ENCODE data around the gene AGAP3. TPM values are rescaled to one million over a fixed set of nuclear protein-coding genes. Genes with fewer than 3 reads are reported as not detected.

The AGAP3 gene
- total and polyA plus RNA-seq, 2 of the 4 experiments (the other 2 are of a cell fraction), result 35.3 to 93.9 TPM

GRCh38 chr7:151060113-151060415 is 26.2 kb upstream of the AGAP3 start:
- WGBS, 2 experiments (ENCODE audit: extremely low coverage in 2 of 2, insufficient read length in 1 of 2), result no CpG with 5 or more reads among the region's 17 CpGs
- Histone ChIP-seq H3K4me1 (ENCODE audit: control insufficient read depth, insufficient read depth, low read length) (peaks cover 43% of the 10 kb centered on the region), H3K23ac (ENCODE audit: low read depth, low read length) (peak overlapping the region; percentile 87; the same call in 1 of the 2 replicates), H4K5ac (ENCODE audit: low read depth, low read length) (peak overlapping the region; percentile 26; the same call in 1 of the 2 replicates), H3K9ac (ENCODE audit: low read depth, low read length) (peak overlapping the region; percentile 84), H3K4me3 (ENCODE audit: insufficient read depth, low read depth, low read length) (peak overlapping the region; percentile 94), H4K8ac (ENCODE audit: low read depth in 2 of 2, low read length in 2 of 2) (peak overlapping the region in 1 of 2 experiments; percentile 56; a peak in 2 of 4 replicates), H2BK120ac (ENCODE audit: low read depth, low read length) (peak overlapping the region; percentile 48; the same call in 1 of the 2 replicates), H2AK9ac (replicated peaks; ENCODE audit: low read depth, low read length, poor library complexity) (peak overlapping the region; percentile 100), H3K27ac (ENCODE audit: insufficient read depth, low read length) (peak overlapping the region; percentile 97), H3K9me3 (ENCODE audit: control insufficient read depth, insufficient read depth, low read length) (no peaks in the 10 kb centered on the region), H3K4me2 (ENCODE audit: low read depth, low read length) (peak overlapping the region; percentile 99), H2BK20ac (ENCODE audit: low read depth, low read length) (no peak overlapping the region), H3K27me3 (ENCODE audit: control insufficient read depth, insufficient read depth, low read length) (no peaks in the 10 kb centered on the region), H4K20me1 (ENCODE audit: insufficient read depth, low read length) (peaks cover 28% of the 10 kb centered on the region), H4K91ac (ENCODE audit: insufficient read depth, low read depth, low read length) (peak overlapping the region; percentile 56), H3K9me1 (ENCODE audit: insufficient read depth, low read length) (peaks cover 12% of the 10 kb centered on the region; the same call in 1 of the 2 replicates), H3K79me1 (ENCODE audit: low read depth in 1 of 2, low read length in 2 of 2) (peaks cover 24 to 68% of the 10 kb centered on the region in 2 experiments), H3K18ac (ENCODE audit: low read depth, low read length) (peak overlapping the region; percentile 22; the same call in 1 of the 2 replicates), H3K36me3 (ENCODE audit: control insufficient read depth, insufficient read depth, low read length) (peaks cover 8% of the 10 kb centered on the region), H3K4ac (ENCODE audit: low read depth, low read length) (peak overlapping the region; percentile 66), H2BK15ac (ENCODE audit: low read depth, low read length) (0 out of 3 replicates have a peak overlapping the region, but pooled peaks have one; percentile 15), H3K14ac (replicated peaks; ENCODE audit: low read depth, low read length) (peak overlapping the region; percentile 81), H3K56ac (ENCODE audit: extremely low read depth, insufficient read depth, low read length) (peak overlapping the region; percentile 87), H2AFZ (replicated peaks; ENCODE audit: low read length, poor library complexity) (peak overlapping the region; percentile 95), H2AK5ac (ENCODE audit: low read depth, low read length) (peak overlapping the region; percentile 96), H2BK5ac (ENCODE audit: low read depth, low read length, poor library complexity, severe bottlenecking) (peak overlapping the region; percentile 95)
- ATAC-seq (ENCODE audit: low read depth) (no peak), DNase-seq (no peak)
- in situ Hi-C loops (cut with MboI; ENCODE audit: low sequenced_read_pairs) (no loop called here), dilution Hi-C loops (cut with HindIII; ENCODE audit: low sequenced_read_pairs, unreplicated experiment) (no loop called here), intact Hi-C loops (cut with micrococcal nuclease) (loop anchor here (1.0 kb wide), 1 partner anchor 51 kb away; no protein-coding TSS in a partner anchor)
- no TSS peak for BruUV-seq (replicated peaks)
- POLR2A ChIA-PET (ENCODE audit: unreplicated experiment), result no interaction called here
- no peak for TF ChIP-seq FOS (IDR thresholded peaks at IDR 0.05; ENCODE audit: low read depth, low read length)
- TF ChIP-seq, protein P1, sequence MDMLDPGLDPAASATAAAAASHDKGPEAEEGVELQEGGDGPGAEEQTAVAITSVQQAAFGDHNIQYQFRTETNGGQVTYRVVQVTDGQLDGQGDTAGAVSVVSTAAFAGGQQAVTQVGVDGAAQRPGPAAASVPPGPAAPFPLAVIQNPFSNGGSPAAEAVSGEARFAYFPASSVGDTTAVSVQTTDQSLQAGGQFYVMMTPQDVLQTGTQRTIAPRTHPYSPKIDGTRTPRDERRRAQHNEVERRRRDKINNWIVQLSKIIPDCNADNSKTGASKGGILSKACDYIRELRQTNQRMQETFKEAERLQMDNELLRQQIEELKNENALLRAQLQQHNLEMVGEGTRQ (IDR thresholded peaks at IDR 0.05; ENCODE audit: low read depth, low read length), result no peak
- TF ChIP-seq BHLHE40 (IDR thresholded peaks at IDR 0.05; ENCODE audit: low read depth, low read length), result no peak
- no peak for TF ChIP-seq CTCF (conservative IDR thresholded peaks at IDR 0.05; ENCODE audit: low read depth, low read length)
- no peak for TF ChIP-seq MXI1 (IDR thresholded peaks at IDR 0.05; ENCODE audit: borderline replicate concordance, low read depth, low read length)
- TF ChIP-seq RAD21 (IDR thresholded peaks at IDR 0.05; ENCODE audit: low read length), result no peak
- CTCF ChIA-PET, result no interaction called here
